Adrenal gland (tissue), 12 donors: Measurements from ENCODE around the gene GTPBP3. TPM values are rescaled to one million over a fixed set of nuclear protein-coding genes. Genes with fewer than 3 reads are reported as not detected.
"Not testable (repeated sequence)": the region's sequence is repeated elsewhere in the genome, so short reads cannot be mapped to it uniquely, and the experiment has no call there.

Experiments
- DNase-seq, 7 donors: peaks; one replicate each; pipeline ENCODE4 v3.0.0-alpha.2; 2019 to 2020
- H3K27ac ChIP-seq, 5 donors: fragments of 200-600 bp; sonication (generic) in 4 of 5; 1 replicate in 3 of 5; 2 replicates in 2 of 5; pipeline versions ENCODE4 v1.5.1 to v1.8.0; 2016 to 2020; ENCODE audit warnings: mild to moderate bottlenecking in 1 of 5
- H3K27me3 ChIP-seq: fragments of 200-600 bp; 2 replicates; pipeline ENCODE4 v1.8.0; 2021
- H3K36me3 ChIP-seq, 2 donors: fragments of 200-600 bp; replicated peaks in 1 of 2; 1 replicate in 1 of 2; 2 replicates in 1 of 2; pipeline versions ENCODE4 v1.5.1 to v1.8.0; 2018 to 2022
- H3K4me1 ChIP-seq, 2 donors: fragments of 200-600 bp; replicated peaks in 1 of 2; 1 replicate in 1 of 2; 2 replicates in 1 of 2; pipeline versions ENCODE4 v1.5.1 to v1.8.0; 2018 to 2021
- H3K4me3 ChIP-seq, 4 donors: fragments of 200-600 bp; sonication (generic) in 3 of 4; one replicate each; pipeline ENCODE4 v1.5.1; 2016 to 2018
- H3K9me3 ChIP-seq, 3 donors: fragments of 200-600 bp; sonication (generic) in 1 of 3; replicated peaks in 1 of 3; 1 replicate in 2 of 3; 2 replicates in 1 of 3; pipeline versions ENCODE4 v1.5.1 to v1.8.0; 2016 to 2021
- POLR2A ChIP-seq, 2 donors: fragments of 450-650 bp; IDR thresholded peaks; one replicate each; pipeline ENCODE4 v1.6.1; 2017; ENCODE audit warnings: antibody characterized with exemption in 2 of 2, mild to moderate bottlenecking in 2 of 2, moderate library complexity in 1 of 2
- WGBS, 4 donors: extraction: QIAGEN DNeasy Blood & Tissue Kit in 2 of 4; methylation state at CpG; one replicate each; pipeline versions ENCODE4 v1.1.5 to v1.1.7; 2013 to 2017; 5-methylcytosine and 5-hydroxymethylcytosine counted together
- intact Hi-C, 2 donors: fragments of 100-400 bp; cut with DNase I; formaldehyde crosslinking; loops; one replicate each; pipeline versions ENCODE4 v1.14.1 to v1.15.0; 2022 to 2023
- polyA plus RNA-seq, 3 donors: library from polyadenylated mRNA; stranded (reverse); fragments of 200-250 nt in 2 of 3; fragments of 350-450 nt in 1 of 3; fragmentation: Illumina TruSeq in 1 of 3; extraction: RNeasy Lipid Tissue Mini Kit (QIAGEN cat#74804) in 1 of 3; gene quantifications; one replicate each; pipeline ENCODE4 v1.2.3, GENCODE V29; 2013 to 2014
- total RNA-seq, 9 donors: library from RNA; depleted of rRNA in 4 of 9; stranded (reverse); fragments of >200 nt in 4 of 9; fragments of 120-200 nt in 1 of 9; fragmentation: NEBNext Ultra II Directional in 1 of 9; extraction: Animal tissue kit (Norgen Biotek cat#: 25700) in 1 of 9; gene quantifications; one replicate each; pipeline versions ENCODE4 v1.1.0 to v1.2.4, GENCODE V29; 2013 to 2023
- TF ChIP-seq, protein P1 (sequence below), 6 experiments: fragments of 450-650 bp in 4 of 6; fragments of 200-600 bp in 2 of 6; sonication (generic) in 1 of 6; IDR thresholded peaks; 1 replicate in 5 of 6; 2 replicates in 1 of 6; pipeline versions ENCODE4 v1.5.1 to v1.8.0; 2016 to 2021; ENCODE audit warnings: antibody characterized with exemption in 6 of 6, mild to moderate bottlenecking in 2 of 6, moderate library complexity in 1 of 6
- donor health status: healthy with polysubstance abuse.
- donor health status: Bipolar disorder and iron deficiency.
- donor health status: DM: yes; HTN: yes; CAD: no.
- donor health status: DM: no; HTN: no; CAD: no.
- donor health status: DM: no; HTN: no; CAD: no.
- donor health status: DM: yes; HTN: yes; CAD: no.

GTPBP3 gene
- total and polyA plus RNA-seq, 12 donors, result 5.5 to 50.4 (median 23.8) TPM

GRCh38 chr19:17293605-17294004, 43.7 kb upstream of the GTPBP3 start:
- no peak for DNase-seq
- no peak for TF ChIP-seq POLR2A (IDR thresholded peaks at IDR 0.05)
- TF ChIP-seq, protein P1, sequence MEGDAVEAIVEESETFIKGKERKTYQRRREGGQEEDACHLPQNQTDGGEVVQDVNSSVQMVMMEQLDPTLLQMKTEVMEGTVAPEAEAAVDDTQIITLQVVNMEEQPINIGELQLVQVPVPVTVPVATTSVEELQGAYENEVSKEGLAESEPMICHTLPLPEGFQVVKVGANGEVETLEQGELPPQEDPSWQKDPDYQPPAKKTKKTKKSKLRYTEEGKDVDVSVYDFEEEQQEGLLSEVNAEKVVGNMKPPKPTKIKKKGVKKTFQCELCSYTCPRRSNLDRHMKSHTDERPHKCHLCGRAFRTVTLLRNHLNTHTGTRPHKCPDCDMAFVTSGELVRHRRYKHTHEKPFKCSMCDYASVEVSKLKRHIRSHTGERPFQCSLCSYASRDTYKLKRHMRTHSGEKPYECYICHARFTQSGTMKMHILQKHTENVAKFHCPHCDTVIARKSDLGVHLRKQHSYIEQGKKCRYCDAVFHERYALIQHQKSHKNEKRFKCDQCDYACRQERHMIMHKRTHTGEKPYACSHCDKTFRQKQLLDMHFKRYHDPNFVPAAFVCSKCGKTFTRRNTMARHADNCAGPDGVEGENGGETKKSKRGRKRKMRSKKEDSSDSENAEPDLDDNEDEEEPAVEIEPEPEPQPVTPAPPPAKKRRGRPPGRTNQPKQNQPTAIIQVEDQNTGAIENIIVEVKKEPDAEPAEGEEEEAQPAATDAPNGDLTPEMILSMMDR (IDR thresholded peaks at IDR 0.05), result no peak
- 84 to 88% (median 87%) methylated on average over 13 to 14 of the region's 14 CpGs for WGBS, 4 donors
- Histone ChIP-seq H3K4me3 (no peak overlapping the region), H3K27me3 (no peaks in the 10 kb centered on the region), H3K27ac (no peak overlapping the region), H3K9me3 (no peaks in the 10 kb centered on the region), H3K36me3 (peaks cover 0 to 7% of the 10 kb centered on the region in 2 donors), H3K4me1 (peaks cover 7 to 24% of the 10 kb centered on the region in 2 donors)
- intact Hi-C loops, result loop anchor here in 1 of 2 donors (10.0 kb wide), 1 partner anchor 91 kb away; no protein-coding TSS in a partner anchor

DNA sequence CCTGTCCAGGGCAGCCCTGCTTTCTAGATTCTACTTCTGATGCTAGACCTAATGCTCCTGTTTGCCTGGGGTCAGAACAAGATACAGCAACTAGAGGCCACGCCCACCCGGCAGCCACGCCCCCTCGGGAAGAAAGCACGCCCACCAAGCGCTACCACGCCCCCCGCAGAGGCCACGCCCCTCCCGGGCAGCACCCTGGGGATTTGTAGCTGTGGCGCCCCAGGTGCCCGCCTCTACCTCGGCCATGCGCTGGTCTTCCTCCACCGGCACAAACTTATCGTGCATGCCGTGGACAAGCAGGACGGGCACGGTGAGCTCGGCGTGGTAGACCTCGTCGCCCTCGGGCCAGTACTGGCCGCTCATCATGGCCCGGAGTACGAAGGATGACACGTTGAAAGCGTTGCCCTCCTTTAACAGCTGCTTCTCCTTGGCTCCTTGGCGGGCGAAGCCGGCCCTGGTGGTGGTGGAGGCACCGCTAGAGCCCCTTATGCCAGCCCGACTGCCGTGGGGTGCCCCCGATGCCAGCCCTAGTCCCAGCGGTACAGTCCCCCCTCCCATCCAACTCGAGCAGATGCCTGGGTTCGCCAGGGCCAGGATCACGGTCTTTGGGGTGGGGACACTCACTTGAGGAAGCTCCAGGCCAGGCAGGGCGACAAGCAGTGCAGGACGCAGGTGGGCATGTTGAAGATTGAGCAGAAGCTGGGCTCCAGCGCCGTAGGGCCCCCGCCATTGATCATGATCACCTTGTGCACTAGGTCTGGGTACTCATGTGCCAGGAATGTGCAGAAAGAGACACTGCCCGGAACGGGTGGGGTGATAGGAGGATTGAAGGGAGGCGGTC, 43.1 kb upstream of the GTPBP3 start:
- 78 to 94% (median 82%) methylated on average over 8 to 48 of the region's 48 CpGs for WGBS, 4 donors
- Histone ChIP-seq H3K27me3 (no peaks in the 10 kb centered on the region), H3K27ac (peak overlapping the region in 1 of 5 donors; percentile 5), H3K36me3 (peaks cover 0 to 7% of the 10 kb centered on the region in 2 donors), H3K4me3 (no peak overlapping the region), H3K9me3 (no peaks in the 10 kb centered on the region), H3K4me1 (peaks cover 7 to 24% of the 10 kb centered on the region in 2 donors)
- TF ChIP-seq, protein P1 (IDR thresholded peaks at IDR 0.05), result no peak
- no peak for TF ChIP-seq POLR2A (IDR thresholded peaks at IDR 0.05)
- peak in 6 of 7 donors; percentile 46 to 75 (median 58) for DNase-seq
- intact Hi-C loops, result loop anchor here in 1 of 2 donors (10.0 kb wide), 1 partner anchor 91 kb away; no protein-coding TSS in a partner anchor

GRCh38 chr19:17295551-17295950, 41.8 kb upstream of the GTPBP3 start:
- intact Hi-C loops, result loop anchor here in 1 of 2 donors (10.0 kb wide), 1 partner anchor 89 kb away; no protein-coding TSS in a partner anchor

DNA sequence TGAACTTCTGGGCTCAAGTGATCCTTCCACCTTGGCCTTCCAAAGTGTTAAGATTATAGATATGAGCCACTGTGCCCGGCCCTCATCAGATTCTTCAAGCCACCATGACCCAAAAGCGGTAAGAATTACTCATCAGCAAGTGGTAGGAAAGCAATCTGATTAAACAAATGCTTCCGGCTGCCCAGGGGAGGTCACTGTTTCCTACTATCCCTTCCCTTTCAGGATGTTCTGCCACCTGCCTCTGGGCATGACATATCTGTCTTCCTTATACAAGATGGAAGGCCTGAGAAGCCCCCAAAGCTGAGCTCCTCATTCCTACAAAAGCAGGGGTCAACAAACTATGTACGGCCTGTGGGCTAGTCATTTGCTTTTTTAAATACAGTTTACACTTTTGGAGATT, 41.1 kb upstream of the GTPBP3 start:
- H3K27ac ChIP-seq, result peak overlapping the region in 4 of 5 donors; percentile 24 to 79 (median 76)
- DNase-seq, result peak in 5 of 7 donors; percentile 68 to 77 (median 73)
- peaks cover 7 to 20% of the 10 kb centered on the region in 2 donors for H3K4me1 ChIP-seq
- 35 to 56% (median 43%) methylated on average over 4 of the region's 4 CpGs for whole genome bisulfite sequencing, 4 donors
- no peaks in the 10 kb centered on the region for H3K27me3 ChIP-seq
- intact Hi-C loops, result loop anchor here in 1 of 2 donors (10.0 kb wide), 1 partner anchor 89 kb away; no protein-coding TSS in a partner anchor
- TF ChIP-seq POLR2A (IDR thresholded peaks at IDR 0.05), result no peak
- TF ChIP-seq, protein P1 (IDR thresholded peaks at IDR 0.05), result peak in 2 of 6 experiments; percentile 6 to 21
- no peaks in the 10 kb centered on the region for H3K9me3 ChIP-seq
- H3K36me3 ChIP-seq, result peaks cover 0 to 7% of the 10 kb centered on the region in 2 donors
- H3K4me3 ChIP-seq, result no peak overlapping the region

More at GRCh38 chr19:17295551-17295950, 41.8 kb upstream of the GTPBP3 start:
- not testable (repeated sequence) for H3K27me3 ChIP-seq, H3K9me3 ChIP-seq, H3K36me3 ChIP-seq, H3K4me3 ChIP-seq
- Histone ChIP-seq H3K4me1 (peaks cover 7 to 20% of the 10 kb centered on the region in 2 donors), H3K27ac (peak overlapping the region in 4 of 5 donors; percentile 24 to 79 (median 76))
- DNase-seq, result peak in 5 of 7 donors; percentile 45 to 72 (median 63)
- 48 to 66% (median 57%) methylated on average over 5 to 6 of the region's 6 CpGs for WGBS, 4 donors
